NCI-H1694 (cell line): ENCODE data around the gene SCLY.

ENCODE experiments used
- DNase-seq: peaks from one replicate; lab custom pipeline; 2025; lab: John Stamatoyannopoulos, UW

The SCLY gene

DNA sequence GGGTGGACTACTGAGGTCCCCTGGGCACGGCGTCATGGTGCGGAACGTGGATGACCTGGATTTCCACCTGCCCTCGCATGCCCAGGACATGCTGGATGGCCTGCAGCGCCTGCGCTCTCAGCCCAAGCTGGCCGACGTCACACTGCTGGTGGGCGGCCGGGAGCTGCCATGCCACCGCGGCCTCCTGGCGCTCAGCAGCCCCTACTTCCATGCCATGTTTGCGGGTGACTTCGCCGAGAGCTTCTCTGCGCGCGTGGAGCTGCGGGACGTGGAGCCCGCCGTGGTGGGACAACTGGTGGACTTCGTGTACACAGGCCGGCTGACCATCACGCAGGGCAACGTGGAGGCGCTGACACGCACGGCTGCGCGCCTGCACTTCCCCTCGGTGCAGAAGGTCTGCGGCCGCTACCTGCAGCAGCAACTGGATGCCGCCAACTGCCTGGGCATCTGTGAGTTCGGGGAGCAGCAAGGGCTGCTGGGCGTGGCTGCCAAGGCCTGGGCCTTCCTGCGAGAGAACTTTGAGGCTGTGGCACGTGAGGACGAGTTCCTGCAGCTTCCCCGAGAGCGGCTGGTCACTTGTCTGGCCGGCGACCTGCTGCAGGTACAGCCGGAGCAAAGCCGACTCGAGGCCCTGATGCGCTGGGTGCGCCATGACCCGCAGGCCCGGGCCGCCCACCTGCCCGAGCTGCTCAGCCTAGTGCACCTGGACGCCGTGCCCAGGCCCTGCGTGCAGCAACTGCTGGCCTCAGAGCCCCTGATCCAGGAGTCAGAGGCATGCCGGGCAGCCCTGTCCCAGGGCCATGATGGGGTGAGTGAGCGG lies 80.1 kb downstream of the SCLY start:
- no peak for DNase-seq

DNA sequence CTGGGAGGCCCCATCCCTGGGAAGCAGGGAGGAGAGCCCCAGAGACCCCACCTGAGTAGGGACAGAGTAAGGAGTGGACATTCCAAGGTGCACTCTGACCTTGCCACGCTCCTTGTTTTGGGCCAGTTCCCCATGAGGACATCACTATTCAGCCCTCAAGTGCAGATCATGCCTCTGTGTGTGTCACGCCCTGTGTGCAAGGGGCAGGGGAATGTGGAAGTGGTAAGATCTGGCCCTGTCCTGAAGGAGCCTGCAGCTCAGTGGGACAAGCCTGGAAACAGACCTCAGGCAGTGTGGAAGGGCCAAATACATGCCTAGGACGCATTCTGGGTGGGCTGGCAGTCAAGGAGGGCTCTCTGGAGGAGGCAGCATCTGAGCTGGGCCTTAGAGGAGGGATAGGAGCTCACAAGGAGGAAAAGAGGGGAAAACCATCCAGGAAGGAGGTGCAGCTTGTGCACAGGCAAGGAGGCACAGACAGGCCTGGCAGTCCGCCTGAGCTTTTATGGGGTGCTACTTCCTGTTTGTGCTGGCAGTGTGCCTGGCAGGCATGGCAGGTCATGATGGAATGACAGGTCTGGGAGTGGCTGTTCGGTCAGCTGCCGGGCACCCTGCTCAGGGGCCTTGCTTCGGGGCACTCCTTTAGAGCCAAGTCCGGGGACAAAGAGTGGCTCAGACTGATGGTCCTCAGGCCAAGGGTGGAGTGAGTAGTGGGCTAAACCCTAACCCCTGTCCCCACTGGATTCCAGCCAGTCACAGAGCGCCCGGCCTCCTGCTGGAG lies 80.9 kb downstream of the SCLY start:
- DNase-seq: no peak

DNA sequence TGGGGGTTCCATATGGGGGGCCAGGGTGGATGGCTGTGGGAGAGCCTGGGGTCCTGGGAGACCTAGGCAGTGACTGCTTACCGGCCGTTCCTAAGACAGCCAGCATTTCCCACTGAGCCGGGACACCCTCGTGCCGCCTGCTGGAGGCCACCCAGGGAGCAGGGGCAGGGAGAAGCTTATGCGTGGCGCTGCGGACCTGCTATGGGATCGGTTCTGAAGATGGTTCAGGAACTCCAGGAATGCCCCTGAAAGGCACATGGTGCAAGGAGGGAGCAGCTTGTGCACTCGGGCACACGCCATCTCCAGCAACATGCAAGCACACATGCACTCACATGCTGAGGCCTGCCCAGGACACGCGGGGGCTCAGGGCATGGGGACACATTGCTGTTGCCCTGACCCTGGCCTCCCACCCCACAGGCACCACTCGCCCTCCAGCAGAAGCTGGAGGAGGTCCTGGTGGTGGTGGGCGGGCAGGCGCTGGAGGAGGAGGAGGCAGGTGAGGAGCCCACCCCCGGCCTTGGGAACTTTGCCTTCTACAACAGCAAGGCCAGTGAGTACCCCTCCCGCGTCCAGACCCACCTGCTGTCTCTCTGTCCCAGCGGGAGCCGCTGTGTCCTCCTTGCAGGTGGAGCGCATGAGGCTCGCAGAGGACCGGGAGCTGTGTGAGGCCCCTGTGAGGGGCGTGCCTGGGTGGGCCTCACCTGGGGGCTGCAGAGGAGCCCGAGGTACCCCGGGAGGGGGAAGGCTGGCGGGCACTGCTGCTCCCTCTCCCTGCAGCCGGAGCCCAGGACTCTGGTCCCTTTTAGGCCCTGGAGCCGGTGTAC lies 81.8 kb downstream of the SCLY start:
- DNase-seq: no peak

DNA sequence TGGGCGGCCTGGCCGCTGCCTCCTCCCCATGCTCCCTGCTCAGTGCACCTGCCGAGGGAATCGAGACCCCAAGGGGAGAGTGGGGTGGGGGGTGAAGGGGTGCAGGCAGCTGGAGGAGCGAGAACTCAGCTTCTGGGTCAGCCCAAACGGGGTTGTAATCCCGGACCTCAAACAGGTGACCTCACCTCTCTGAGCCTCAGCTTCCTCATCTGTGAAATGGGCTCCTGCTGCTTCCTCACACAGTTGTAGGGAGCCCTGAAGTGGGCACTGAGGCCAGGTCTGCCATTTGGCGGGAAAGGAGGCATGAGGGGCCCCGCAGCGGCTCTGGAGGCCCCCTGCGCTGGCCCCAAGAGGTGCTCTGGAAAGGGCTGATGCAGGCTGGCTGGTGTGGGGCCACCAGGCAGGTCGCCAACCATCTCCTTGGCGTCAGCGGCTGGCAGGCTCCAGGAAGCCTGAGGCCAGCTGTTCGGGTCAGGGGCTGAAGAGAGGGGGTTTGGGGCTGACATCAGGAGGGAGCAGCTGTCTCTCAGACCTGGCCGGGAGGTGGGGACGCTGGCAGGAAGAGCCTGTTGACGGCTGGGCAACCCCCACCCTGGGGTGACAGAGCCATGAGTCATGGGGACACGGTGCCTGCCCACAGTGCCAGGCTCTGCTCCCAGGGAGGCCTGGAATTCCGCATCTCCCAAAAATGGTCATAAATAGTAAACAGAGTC lies 82.6 kb downstream of the SCLY start:
- no peak for DNase-seq

DNA sequence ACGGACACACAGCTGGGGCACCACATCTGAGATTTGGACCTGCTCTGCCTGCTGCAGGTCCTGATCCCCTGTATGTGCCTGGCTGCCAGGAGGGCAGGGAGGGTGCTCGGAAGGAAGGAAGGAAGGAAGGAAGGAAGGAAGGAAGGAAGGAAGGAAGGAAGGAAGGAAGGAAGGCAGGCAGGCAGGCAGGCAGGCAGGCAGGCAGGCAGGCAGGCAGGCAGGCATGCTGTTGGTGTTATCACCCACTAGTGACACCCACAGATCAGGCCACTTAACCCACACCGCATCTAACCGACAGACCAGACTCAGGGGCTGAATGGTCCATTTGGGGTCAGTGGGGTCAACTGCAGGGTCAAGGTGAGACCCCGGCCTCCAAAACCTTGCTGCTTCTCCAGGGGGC lies 83.5 kb downstream of the SCLY start:
- DNase-seq: no peak

DNA sequence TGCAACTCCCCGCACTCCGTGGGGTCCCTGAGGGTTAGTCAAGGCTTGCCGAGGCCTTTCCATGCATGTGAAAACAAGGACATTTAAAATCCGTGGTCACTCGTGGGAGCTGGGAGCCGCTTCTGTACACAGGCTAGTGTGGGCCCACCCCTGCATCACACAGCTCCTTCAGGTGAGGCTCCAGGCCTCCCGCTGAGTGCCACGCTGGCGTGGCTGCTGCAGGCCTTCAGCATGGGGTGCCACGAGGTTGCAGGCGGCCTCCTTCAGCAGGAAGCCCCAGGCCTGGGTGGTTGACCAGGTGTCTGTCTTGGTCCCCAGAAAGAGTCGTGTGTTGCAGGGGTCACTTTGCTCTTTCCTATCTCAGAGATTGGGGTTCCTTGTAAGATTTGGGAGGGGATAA lies 84.2 kb downstream of the SCLY start:
- DNase-seq: no peak

DNA sequence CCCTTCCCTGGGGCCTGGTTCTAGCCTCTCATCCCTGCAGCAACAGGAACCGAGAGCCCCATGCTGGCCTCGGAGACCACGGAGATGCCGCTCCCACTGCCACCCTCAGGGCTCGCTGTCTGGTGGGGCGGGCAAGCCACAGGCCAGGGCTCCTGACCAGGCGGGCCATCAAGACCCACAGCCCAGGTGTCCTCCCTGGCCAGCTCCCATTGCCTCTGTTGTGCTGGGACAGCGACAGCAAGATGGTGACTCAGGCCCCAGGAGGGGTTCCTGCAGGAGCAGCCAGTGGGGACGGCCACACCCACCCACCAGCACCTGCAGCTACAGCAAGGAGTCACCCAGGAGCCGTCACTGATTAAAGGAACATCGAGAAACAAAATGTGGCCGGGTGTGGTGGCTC lies 85.0 kb downstream of the SCLY start:
- no peak for DNase-seq

DNA sequence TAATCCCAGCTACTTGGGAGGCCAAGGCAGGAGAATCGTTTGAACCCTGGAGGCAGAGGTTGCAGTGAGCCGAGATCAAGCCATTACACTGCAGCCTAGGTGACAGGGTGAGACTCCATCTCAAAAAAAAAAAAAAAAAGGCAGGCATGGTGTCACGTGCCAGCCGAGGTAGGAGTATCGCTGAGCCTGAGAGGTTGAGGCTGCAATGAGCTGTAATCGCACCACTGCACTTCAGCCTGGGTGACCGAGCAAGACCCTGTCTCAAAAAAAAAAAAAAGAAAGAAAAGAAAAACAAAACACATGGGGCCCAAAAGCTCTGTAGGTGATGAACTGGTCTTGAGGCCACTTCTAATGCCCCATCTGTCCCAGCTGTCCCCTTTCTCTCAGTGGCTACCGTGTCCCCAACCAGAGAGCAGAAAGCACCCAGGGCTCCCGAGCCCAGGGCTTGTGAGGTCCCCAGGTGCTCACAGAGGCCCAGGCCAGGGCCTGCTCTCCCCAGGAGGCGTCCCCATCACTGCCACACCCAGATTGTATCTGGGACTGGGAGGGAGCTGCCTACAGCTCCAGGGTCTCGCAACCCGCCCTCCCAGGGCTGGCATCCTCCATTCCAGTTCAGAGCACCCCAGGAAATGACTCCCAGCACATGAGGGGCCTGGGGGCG lies 86.2 kb downstream of the SCLY start:
- DNase-seq: no peak

GRCh38 chr2:238148981-238149380 lies 88.2 kb downstream of the SCLY start:
- DNase-seq: no peak
